Esophagus squamous epithelium (tissue), 4 donors: ENCODE measurements around the gene CRELD2.

Experiments used
- POLR2A ChIP-seq, 4 donors: fragments of 450-650 bp; IDR thresholded peaks; one replicate each; pipeline ENCODE4 v1.6.1; 2017; ENCODE audit warnings: antibody characterized with exemption in 4 of 4, mild to moderate bottlenecking in 4 of 4, moderate library complexity in 3 of 4
- TF ChIP-seq, protein P1 (sequence below), 6 experiments: fragments of 450-650 bp in 4 of 6; fragments of 200-600 bp in 2 of 6; sonication (generic) in 2 of 6; IDR thresholded peaks; one replicate each; pipeline ENCODE4 v1.5.1; 2016 to 2019; ENCODE audit warnings: antibody characterized with exemption in 6 of 6, mild to moderate bottlenecking in 4 of 6, moderate library complexity in 4 of 6

DNA sequence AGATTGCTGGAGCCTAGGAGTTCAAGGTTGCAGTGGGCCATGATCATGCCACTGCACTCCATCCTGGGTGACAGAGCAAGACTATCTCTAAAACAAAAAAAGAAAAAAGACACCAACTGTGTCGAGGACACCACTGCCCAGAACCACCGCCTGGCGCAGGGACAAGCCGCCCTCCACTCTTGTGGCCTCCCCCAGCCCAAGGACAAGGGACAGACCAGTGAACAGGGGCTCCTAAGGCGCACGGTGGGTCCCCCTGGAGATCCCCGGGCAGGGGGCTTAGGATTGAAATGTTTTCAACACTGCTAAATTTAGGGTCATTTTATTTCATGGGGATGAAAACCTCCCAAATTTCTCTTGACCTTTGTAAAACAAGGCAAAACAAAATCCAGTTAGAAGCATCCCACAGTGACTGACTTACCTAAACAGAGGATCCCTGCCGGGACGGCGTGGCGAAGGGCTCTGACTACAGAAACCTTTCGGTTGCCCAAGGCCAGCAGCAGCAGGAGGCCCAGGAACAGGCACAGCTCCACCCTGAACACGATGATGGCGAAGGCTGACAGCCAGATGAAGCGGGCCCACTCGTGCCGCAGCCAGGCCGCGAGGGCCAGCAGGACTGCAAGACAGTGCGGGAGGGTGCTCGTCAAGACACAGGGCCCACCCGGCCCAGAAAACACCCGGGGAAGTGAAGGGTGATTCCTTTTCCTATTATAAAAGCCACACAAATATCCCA lies 8.8 kb upstream of the CRELD2 start:
- TF ChIP-seq POLR2A (IDR thresholded peaks at IDR 0.05), result no peak
- TF ChIP-seq, protein P1, sequence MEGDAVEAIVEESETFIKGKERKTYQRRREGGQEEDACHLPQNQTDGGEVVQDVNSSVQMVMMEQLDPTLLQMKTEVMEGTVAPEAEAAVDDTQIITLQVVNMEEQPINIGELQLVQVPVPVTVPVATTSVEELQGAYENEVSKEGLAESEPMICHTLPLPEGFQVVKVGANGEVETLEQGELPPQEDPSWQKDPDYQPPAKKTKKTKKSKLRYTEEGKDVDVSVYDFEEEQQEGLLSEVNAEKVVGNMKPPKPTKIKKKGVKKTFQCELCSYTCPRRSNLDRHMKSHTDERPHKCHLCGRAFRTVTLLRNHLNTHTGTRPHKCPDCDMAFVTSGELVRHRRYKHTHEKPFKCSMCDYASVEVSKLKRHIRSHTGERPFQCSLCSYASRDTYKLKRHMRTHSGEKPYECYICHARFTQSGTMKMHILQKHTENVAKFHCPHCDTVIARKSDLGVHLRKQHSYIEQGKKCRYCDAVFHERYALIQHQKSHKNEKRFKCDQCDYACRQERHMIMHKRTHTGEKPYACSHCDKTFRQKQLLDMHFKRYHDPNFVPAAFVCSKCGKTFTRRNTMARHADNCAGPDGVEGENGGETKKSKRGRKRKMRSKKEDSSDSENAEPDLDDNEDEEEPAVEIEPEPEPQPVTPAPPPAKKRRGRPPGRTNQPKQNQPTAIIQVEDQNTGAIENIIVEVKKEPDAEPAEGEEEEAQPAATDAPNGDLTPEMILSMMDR (IDR thresholded peaks at IDR 0.05), result no peak
